ENCODE measurements around the gene FLNA.

DNA sequence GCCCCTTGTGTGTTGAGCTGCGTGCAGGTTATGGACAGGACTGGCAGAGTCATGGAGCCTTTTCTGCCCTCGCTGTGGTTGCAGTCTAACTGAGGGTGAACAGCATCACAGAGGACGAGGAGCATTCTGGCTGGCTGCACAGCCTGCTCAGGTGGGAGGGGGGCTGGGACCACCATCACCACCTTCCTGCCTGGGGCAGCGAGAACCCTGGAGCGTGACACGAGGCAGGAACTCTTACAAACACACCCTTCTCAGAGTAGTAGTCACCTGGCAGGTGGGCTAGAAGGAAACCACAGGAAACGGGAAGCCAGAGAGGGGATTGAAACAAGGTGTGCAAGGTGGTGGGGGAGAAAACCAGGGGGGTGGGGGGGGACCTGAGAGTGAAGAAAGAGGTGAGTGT, 53.3 kb downstream of the FLNA start:
- TF ChIP-seq, protein P1, sequence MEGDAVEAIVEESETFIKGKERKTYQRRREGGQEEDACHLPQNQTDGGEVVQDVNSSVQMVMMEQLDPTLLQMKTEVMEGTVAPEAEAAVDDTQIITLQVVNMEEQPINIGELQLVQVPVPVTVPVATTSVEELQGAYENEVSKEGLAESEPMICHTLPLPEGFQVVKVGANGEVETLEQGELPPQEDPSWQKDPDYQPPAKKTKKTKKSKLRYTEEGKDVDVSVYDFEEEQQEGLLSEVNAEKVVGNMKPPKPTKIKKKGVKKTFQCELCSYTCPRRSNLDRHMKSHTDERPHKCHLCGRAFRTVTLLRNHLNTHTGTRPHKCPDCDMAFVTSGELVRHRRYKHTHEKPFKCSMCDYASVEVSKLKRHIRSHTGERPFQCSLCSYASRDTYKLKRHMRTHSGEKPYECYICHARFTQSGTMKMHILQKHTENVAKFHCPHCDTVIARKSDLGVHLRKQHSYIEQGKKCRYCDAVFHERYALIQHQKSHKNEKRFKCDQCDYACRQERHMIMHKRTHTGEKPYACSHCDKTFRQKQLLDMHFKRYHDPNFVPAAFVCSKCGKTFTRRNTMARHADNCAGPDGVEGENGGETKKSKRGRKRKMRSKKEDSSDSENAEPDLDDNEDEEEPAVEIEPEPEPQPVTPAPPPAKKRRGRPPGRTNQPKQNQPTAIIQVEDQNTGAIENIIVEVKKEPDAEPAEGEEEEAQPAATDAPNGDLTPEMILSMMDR (conservative IDR thresholded peaks at IDR 0.05; ENCODE audit: low read depth, low read length): no peak
- no peak for TF ChIP-seq EZH2 (IDR thresholded peaks at IDR 0.05; ENCODE audit: borderline replicate concordance, low read depth, low read length, poor library complexity, severe bottlenecking)

Data from A673 (cell line).